SK-N-MC (cell line): ENCODE results near the gene WRAP73.

Experiments used
- DNase-seq: peaks from one replicate; pipeline ENCODE4 v3.0.0-alpha.2; 2011; ENCODE audit warnings: low read depth, low spot score
- H3K27ac ChIP-seq: fragments of 200-600 bp; sonication (generic); 2 replicates; pipeline ENCODE4 v1.5.1; 2016; ENCODE audit warnings: mixed run types
- H3K36me3 ChIP-seq: fragments of 200-600 bp; sonication (generic); 2 replicates; pipeline ENCODE4 v1.6.1; 2017; ENCODE audit warnings: antibody characterized with exemption, low read length, mixed read lengths; ENCODE audit not compliant: insufficient read depth
- H3K4me3 ChIP-seq: fragments of 200-600 bp; sonication (generic); 2 replicates; pipeline ENCODE4 v1.5.1; 2016
- H3K9ac ChIP-seq: fragments of 200-600 bp; sonication (generic); 2 replicates; pipeline ENCODE4 v1.8.0; 2017; ENCODE audit warnings: mixed run types, mixed read lengths; ENCODE audit not compliant: insufficient read length
- H3K9me3 ChIP-seq: fragments of 200-600 bp; sonication (generic); 2 replicates; pipeline ENCODE4 v1.6.1; 2017; ENCODE audit warnings: low read depth, mild to moderate bottlenecking, antibody characterized with exemption, low read length, moderate library complexity, mixed read lengths
- EZH2 ChIP-seq: fragments of 200-600 bp; sonication (generic); IDR thresholded peaks from one replicate; pipeline ENCODE4 v1.6.1; 2017; ENCODE audit warnings: antibody characterized with exemption
- FOXP2 ChIP-seq: optimal IDR thresholded peaks from 2 replicates; pipeline ENCODE3; 2011; ENCODE audit warnings: mild to moderate bottlenecking, moderate library complexity; ENCODE audit not compliant: insufficient read depth; ENCODE audit errors: extremely low read length, control extremely low read depth
- POLR2AphosphoS5 ChIP-seq: IDR thresholded peaks from 2 replicates; pipeline ENCODE4 v1.6.1; 2012; ENCODE audit warnings: mild to moderate bottlenecking, low read depth, low read length, borderline replicate concordance

The WRAP73 gene, protein sequence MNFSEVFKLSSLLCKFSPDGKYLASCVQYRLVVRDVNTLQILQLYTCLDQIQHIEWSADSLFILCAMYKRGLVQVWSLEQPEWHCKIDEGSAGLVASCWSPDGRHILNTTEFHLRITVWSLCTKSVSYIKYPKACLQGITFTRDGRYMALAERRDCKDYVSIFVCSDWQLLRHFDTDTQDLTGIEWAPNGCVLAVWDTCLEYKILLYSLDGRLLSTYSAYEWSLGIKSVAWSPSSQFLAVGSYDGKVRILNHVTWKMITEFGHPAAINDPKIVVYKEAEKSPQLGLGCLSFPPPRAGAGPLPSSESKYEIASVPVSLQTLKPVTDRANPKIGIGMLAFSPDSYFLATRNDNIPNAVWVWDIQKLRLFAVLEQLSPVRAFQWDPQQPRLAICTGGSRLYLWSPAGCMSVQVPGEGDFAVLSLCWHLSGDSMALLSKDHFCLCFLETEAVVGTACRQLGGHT

DNA sequence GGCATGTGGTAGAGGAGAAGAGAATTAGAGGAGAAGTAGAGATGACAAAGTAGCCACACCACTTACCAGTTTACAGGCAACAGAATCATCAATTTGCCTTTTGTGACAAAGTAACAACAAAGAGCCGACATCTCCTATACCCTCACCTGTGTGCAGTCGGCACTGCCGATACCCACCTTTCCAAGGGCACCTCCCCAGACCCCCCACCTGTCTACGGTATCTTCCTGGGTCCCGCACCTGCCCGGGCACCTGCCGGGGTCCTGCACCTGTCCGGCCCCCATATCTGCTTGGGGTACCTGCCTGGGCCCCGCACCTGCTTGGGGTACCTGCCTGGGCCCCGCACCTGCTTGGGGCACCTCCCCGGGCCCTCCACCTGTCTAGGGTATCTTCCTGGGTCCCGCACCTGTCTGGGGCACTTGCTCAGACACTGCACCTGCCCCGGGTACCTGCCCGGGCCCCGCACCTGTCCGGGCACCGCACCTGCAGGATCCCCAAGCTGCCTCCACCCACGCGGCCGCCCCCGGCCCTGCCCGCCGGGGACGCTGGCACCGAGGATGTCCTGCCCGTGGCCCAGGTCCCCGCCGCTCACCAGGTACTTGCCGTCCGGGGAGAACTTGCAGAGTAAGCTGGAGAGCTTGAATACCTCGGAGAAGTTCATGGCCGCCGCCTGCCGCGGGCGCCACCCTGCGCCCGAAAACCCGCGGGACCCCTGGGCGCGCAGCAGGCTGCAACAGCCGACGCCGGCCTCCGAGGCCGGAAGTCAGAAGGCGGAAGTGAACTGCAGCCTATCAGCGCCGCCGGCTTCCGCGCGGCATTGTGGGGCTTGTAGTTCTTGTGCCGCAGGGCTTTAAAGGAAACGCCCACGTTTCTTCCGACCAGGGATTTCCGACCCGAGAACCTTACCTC is at the start of gene WRAP73:
Gene WRAP73, minus strand, starts transcription at position 762 of the 906 bp plus-strand sequence. Its CDS starts 104 bp downstream, at position 658.
- peak within 1 kb of the TSS; percentile 94 for H3K4me3 ChIP-seq
- H3K9me3 ChIP-seq: no peaks in the 10 kb centered on the region
- DNase-seq: peak; percentile 56
- peaks cover 14% of the 10 kb centered on the region for H3K36me3 ChIP-seq
- H3K27ac ChIP-seq: no peak within 1 kb of the TSS
- no peak for TF ChIP-seq FOXP2
- TF ChIP-seq EZH2: no peak
- TF ChIP-seq POLR2AphosphoS5: peak; percentile 90
- H3K9ac ChIP-seq: peak within 1 kb of the TSS; percentile 88

- TF ChIP-seq POLR2AphosphoS5: no peak
- TF ChIP-seq FOXP2: no peak
- TF ChIP-seq EZH2: no peak
- DNase-seq: no peak
- Histone ChIP-seq H3K9ac (no peak overlapping the region), H3K9me3 (no peaks in the 10 kb centered on the region), H3K36me3 (no peaks in the 10 kb centered on the region), H3K4me3 (no peak overlapping the region), H3K27ac (no peak overlapping the region)
Measured at GRCh38 chr1:3699596-3699995, 49.7 kb upstream of the WRAP73 start.

- TF ChIP-seq FOXP2 (no peak), POLR2AphosphoS5 (no peak), EZH2 (no peak)
- Histone ChIP-seq H3K9ac (no peak overlapping the region), H3K9me3 (no peaks in the 10 kb centered on the region), H3K36me3 (no peaks in the 10 kb centered on the region), H3K27ac (no peak overlapping the region), H3K4me3 (no peak overlapping the region)
- no peak for DNase-seq
Measured at GRCh38 chr1:3698660-3699408, 48.9 kb upstream of the WRAP73 start.

GRCh38 chr1:3697810-3698209 is 47.9 kb upstream of the WRAP73 start:
- H3K36me3 ChIP-seq: no peaks in the 10 kb centered on the region
- H3K9me3 ChIP-seq: no peaks in the 10 kb centered on the region
- DNase-seq: no peak
- no peak overlapping the region for H3K27ac ChIP-seq
- H3K9ac ChIP-seq: no peak overlapping the region
- TF ChIP-seq FOXP2 (no peak), POLR2AphosphoS5 (no peak), EZH2 (no peak)
- no peak overlapping the region for H3K4me3 ChIP-seq

- no peak for DNase-seq
- Histone ChIP-seq H3K4me3 (no peak overlapping the region), H3K27ac (no peak overlapping the region), H3K9ac (no peak overlapping the region), H3K36me3 (no peaks in the 10 kb centered on the region), H3K9me3 (no peaks in the 10 kb centered on the region)
- TF ChIP-seq FOXP2: no peak
- TF ChIP-seq POLR2AphosphoS5: no peak
- no peak for TF ChIP-seq EZH2
Measured at GRCh38 chr1:3697104-3697503, 47.2 kb upstream of the WRAP73 start.

GRCh38 chr1:3696689-3697088 is 46.8 kb upstream of the WRAP73 start:
- TF ChIP-seq FOXP2: no peak
- TF ChIP-seq POLR2AphosphoS5: no peak
- no peak for TF ChIP-seq EZH2
- Histone ChIP-seq H3K9ac (no peak overlapping the region), H3K36me3 (no peaks in the 10 kb centered on the region), H3K4me3 (no peak overlapping the region), H3K27ac (no peak overlapping the region), H3K9me3 (no peaks in the 10 kb centered on the region)
- no peak for DNase-seq

DNA sequence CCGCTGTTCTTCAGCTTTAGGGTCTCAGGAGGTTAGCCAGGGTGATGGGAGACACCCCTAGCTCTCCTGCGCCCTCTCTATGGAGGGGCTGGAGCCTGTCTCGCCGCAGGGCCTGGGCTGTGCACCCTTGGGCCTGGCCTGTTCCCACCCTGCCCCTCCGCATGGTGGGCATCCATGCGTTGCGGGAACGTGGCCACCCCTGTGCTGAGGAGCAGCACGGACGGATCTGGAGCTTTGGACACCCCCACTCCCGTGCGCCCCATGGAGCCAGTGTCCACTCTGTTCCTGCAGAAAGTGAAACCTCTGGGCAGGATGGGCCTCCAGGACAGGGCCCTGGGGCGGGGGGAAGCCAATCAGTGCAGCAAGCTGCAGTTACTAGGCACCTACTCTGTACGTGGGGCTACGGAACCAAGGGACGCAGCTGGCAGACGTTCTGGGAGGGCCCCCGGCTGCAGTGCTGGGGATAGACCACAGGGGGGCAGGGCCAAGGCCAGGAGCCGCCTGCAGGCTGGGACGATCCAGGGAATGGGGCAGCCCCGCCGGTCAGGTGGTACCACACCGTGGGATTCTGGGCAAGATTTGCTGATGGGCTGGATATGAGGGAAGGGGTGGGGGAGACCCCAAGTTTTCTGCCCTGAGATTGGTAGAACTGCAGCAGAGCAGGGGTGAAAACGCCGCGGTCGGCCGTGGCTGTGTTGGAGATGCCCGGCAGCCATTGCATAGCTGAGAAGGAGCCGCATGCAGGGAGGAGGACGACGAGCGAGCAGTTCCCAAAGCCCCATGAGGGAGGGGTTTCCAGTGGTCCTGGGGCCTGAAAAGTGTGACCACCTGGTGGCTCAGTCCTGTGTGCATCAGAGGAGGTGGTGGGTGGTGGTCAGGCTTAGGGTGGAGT is 45.7 kb upstream of the WRAP73 start:
- no peak overlapping the region for H3K9ac ChIP-seq
- no peak for DNase-seq
- H3K9me3 ChIP-seq: no peaks in the 10 kb centered on the region
- H3K4me3 ChIP-seq: no peak overlapping the region
- TF ChIP-seq FOXP2: no peak
- no peak for TF ChIP-seq EZH2
- no peak overlapping the region for H3K27ac ChIP-seq
- no peaks in the 10 kb centered on the region for H3K36me3 ChIP-seq
